NCI-H1048 (cell line): ENCODE results near the gene BDKRB2.
"Not testable (repeated sequence)": the region's sequence is repeated elsewhere in the genome, so short reads cannot be mapped to it uniquely, and the experiment has no call there.

Source experiments
- DNase-seq: peaks from one replicate; lab custom pipeline; 2025; lab: John Stamatoyannopoulos, UW

BDKRB2 gene

GRCh38 chr14:96225213-96225612 is 20.6 kb downstream of the BDKRB2 start:
- no peak for DNase-seq

- DNase-seq: no peak
Observed at GRCh38 chr14:96225745-96226151, 21.1 kb downstream of the BDKRB2 start.

- no peak for DNase-seq
Observed at GRCh38 chr14:96227428-96227827, 22.8 kb downstream of the BDKRB2 start.

DNA sequence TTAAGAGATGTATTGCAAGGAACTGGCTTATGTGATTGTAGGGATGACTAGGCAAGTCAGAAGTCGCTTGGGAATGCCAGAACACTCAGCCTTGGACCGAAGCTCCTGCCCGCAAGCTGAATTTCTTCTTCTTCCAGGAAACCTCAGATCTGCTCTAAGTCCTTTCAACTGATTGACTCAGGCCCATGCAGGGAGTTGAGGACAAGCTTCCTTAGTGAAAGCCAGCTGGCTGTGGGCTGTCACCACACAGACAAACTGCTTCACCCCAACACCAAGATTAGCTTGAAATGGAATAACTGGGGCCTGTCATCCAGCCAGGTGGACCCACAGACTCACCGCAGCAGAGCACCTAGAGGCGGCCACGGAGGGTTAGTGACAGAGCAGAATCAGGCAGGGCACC is 24.7 kb downstream of the BDKRB2 start:
- DNase-seq: no peak

DNA sequence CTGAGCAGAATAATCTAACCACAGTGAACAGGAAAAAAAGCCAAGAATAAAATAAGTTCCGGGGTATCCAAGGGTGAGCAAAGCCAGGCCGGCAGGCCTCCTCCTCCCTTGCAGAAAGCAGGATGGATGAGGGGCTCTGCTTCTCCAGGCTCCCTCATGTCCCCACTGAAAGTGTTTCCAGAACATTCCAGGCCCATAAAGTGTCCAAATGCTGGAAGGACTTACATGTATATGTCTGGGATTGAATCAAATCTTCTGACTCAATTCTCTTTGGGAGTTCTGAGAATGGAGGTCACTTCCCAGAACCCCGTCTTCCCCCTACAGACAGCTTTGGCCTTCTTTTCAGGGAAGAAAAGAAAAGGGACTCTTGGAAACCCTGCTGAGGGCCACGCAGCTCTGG is 26.4 kb downstream of the BDKRB2 start:
- no peak for DNase-seq

DNA sequence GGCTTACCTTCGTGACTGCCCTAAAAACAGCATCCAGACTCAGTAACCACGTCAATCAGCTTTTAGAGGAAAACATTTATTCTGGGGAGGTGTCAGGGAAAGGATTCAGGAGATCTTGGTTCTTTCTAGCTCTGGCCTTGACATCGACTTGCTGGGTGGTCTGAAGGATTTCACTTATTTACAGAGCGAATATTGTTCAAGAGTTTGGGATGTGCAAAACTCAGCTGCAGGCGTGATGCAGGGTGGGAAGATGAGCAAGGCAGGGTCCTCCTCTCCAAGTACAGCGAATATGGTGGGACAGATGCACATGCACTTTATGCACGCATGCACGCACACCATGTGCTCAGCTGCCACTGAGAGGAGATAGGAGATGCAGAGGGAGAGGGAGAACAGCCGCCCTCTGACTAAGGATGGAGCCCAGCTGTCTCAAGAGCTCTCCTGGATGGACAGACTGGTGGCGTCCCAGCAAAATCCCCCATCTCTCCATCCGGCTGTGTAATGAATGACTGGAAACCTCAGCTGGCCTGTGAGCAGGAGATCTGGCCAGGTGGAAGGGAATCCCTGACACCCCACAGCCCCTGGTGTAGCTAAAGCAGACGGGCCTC is 27.0 kb downstream of the BDKRB2 start:
- no peak for DNase-seq

DNA sequence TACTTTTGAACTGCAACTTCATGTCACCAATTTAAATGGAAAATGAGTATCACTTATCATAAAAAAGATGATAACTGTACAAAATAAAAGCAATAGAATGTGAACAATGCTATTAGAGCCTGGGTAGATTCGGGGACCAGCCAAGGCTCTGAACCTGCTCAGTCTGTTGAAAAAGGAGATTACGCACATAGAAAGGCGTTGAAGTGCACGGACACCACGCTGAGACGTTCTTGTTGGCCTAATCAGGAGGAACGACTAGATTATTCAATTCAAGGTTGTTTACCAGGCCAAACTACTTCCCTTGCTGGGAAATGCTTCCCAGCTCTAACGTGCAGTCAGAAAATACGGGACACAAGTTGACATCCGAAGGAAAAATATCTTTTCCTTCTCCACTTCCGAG is 27.9 kb downstream of the BDKRB2 start:
- DNase-seq: no peak

GRCh38 chr14:96233661-96234060 is 29.0 kb downstream of the BDKRB2 start:
- DNase-seq: no peak

- DNase-seq: no peak
Observed at GRCh38 chr14:96235426-96235825, 30.8 kb downstream of the BDKRB2 start.

GRCh38 chr14:96237641-96238040 is 33.0 kb downstream of the BDKRB2 start:
- no peak for DNase-seq

- no peak for DNase-seq
Observed at GRCh38 chr14:96238676-96239265, 34.1 kb downstream of the BDKRB2 start.

DNA sequence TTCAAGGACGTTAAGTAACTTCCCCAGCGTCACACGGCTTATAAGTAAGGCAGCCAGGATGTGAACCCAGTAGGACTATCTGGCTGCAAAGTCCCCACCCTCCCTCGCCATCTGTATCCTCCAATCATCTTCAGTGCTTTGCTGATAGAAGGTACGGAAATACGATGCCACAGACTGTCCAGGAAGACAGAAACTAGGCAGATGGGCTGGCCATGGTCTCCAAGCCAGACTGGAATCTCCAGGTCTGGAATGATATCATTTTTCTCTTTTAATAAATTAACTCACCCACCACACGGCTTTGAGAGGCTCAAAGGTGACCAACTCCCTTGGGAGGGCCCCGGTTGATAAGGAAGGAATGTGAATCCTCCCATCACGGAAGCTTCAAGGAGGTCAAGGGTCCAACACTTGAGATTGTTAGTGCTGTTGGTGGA is 35.1 kb downstream of the BDKRB2 start:
- no peak for DNase-seq

DNA sequence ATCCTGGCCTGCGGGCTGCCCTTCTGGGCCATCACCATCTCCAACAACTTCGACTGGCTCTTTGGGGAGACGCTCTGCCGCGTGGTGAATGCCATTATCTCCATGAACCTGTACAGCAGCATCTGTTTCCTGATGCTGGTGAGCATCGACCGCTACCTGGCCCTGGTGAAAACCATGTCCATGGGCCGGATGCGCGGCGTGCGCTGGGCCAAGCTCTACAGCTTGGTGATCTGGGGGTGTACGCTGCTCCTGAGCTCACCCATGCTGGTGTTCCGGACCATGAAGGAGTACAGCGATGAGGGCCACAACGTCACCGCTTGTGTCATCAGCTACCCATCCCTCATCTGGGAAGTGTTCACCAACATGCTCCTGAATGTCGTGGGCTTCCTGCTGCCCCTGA is 36.0 kb downstream of the BDKRB2 start:
- no peak for DNase-seq

- no peak for DNase-seq
Observed at GRCh38 chr14:96242126-96242525, 37.5 kb downstream of the BDKRB2 start.

GRCh38 chr14:96243785-96244184 is 39.1 kb downstream of the BDKRB2 start:
- no peak for DNase-seq

DNA sequence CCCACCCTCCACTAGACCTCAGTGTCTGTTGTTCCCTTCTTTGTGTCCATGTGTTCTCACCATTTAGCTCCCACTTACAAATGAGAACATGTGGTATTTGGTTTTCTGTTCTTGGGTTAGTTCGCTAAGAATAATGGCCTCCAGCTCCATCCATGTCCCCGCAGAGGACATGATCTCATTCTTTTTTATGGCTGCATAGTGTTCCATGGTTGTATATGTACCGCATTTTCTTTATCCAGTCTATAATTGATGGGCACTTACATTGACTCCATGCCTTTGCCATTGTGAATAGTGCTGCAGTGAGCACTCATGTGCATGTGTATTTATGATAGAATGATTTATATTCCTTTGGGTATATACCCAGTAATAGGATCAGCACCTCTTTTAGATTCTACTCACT is 40.4 kb downstream of the BDKRB2 start:
- DNase-seq: not testable (repeated sequence)

- DNase-seq: no peak
Observed at GRCh38 chr14:96245710-96246538, 41.3 kb downstream of the BDKRB2 start.

DNA sequence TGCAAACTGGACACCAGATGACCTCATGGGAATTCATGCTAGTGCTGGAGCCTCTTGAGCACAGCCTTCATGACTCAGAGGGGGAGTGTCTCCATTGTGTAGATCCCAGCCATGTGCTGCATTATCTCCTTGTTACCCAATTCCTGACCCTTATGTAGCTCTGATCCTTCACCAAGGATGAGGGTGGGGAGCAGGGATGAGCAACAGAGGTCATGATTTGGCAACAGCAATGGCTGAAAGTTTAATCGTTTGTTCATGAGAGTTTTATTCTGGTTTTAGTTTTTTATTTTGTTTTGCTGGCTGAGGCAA is 41.9 kb downstream of the BDKRB2 start:
- DNase-seq: no peak

DNA sequence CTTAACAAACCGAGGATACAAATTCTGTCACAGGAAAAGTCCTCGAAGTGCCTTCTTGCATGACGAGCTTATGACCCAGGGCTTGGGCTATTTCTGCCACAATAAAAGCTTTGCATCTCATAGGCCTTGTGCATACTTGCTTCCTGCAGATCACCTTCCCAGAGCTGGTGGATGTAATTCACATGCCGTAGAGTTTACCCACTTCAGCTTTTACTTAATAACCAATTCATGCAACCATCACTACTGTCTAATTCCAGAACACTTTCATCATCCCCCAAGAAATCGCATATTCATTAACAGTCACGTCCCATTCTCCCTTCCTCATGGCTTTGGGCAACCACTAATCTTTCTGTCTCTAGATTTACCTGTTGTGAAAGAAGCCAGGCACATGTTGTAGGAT is 42.4 kb downstream of the BDKRB2 start:
- DNase-seq: no peak

DNA sequence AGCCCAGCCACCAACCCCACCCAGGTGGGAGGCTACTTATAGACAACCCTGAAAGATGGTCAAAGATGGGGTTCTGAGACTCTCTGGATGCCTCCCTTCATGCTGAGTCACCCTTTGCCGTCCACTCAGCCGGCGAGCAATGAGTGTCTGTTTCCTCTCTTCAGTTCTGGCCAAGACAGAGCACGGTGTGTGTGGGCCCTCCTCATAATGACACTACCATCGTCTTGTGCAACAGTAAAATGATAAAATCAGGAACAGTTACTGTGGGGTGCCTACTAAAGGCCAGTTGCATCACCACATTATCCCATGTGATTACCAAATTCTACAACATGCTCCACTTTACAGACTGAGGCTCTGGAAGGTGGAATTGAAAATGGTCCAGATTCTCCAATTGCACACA is 44.4 kb downstream of the BDKRB2 start:
- no peak for DNase-seq

- no peak for DNase-seq
Observed at GRCh38 chr14:96250485-96250884, 45.8 kb downstream of the BDKRB2 start.

GRCh38 chr14:96251656-96252155 is 47.1 kb downstream of the BDKRB2 start:
- DNase-seq: no peak

DNA sequence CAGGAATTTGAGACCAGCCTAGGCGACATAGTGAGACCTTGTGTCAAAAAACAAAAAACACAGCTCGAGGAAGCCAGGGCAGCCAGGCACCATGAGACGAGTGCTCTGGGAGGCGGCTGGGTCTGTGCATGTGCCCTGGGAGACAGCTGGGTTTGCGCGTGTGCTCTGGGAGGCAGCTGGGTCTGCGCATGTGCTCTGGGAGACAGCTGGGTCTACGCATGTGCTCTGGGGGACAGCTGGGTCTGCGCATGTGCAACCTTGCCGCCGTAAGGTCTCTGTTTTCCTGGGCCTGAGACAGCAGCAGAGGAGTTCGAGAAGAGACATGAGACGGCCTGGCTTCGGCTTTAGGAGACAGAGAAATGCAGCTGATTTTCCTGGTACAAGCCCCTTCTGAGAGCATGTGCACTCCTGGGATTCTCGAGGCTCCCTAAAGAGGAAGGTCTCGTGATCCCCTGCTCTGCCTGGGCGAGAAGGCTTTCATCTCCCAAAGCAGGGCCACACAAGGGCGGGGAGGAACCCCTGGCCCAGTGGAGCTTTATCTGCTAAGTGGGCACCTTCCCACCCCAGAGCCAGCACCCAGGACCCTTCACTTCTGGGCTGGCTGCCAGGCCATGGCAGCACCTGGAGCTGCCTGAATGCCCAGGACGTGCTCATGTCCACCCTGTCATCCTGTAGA is 47.8 kb downstream of the BDKRB2 start:
- DNase-seq: no peak
